Stimulated activated CD8-positive, alpha-beta memory T cell treated with anti-CD3 and anti-CD28 coated beads, Interleukin-15, amount 100 ng/mL, for 1 hour (primary cell): ENCODE data around the gene NKX1-2.

Experiments
- DNase-seq: peaks from one replicate; pipeline ENCODE4 v3.0.0-alpha.2; 2020; ENCODE audit warnings: low read depth

The NKX1-2 gene

GRCh38 chr10:124415210-124415609 is 34.6 kb downstream of the NKX1-2 start:
- DNase-seq: no peak

DNA sequence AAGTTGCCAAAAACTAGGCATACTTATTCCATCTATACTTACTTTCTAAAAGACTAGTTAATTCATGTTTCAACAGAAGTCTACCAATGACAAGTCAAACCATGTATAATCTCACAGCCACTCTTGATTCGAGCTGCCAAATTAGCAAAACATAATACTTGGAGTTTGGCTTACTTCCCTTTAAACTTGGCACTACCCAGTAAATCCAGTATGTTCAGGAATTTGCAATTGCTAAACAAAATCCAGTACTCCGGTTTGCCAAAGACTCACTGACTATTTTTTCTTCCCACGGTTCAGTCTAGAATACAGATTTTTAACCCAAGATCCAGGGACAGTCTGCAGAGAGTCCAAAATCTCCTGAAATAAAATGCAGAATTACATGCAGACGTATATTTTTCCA is 35.8 kb downstream of the NKX1-2 start:
- DNase-seq: no peak

DNA sequence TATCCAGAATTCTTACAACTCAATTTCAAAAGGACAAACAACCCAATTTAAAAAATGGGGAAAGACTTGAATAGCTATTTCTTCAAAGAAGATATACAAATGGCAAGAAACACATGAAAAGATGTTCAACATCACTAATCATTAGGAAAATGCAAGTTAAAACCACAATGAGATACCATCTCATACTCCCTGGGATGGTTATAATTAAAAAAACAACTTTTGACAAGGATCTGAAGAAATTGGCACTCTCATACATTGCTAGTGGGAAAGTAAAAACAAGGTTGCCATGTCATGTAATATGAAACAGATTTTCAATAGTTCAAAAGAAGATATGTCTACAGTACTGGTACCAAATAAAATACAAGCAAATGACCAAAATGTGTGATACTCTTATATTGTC is 40.1 kb downstream of the NKX1-2 start:
- DNase-seq: no peak

GRCh38 chr10:124408357-124408756 is 41.5 kb downstream of the NKX1-2 start:
- no peak for DNase-seq

GRCh38 chr10:124407456-124407855 is 42.4 kb downstream of the NKX1-2 start:
- DNase-seq: no peak

DNA sequence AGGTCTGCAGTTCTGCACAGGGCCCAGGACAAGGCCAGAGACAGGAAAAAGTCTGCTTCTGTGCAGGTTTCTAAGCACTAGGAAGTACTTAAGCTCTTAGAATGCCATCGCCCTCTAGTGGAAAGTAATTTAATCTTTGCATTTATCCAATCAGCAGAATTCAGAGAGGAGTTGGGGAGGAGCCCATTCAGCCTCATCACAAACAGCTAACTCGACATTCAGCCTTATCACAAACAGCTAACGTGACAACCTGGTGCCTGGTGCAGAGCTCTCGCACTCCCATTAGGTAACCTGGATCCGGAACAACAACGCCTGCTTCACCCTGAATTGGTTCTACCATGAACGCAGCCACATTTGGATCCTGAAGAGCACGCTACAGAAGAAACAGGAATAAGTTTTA is 46.3 kb downstream of the NKX1-2 start:
- DNase-seq: no peak

GRCh38 chr10:124402273-124402672 is 47.6 kb downstream of the NKX1-2 start:
- no peak for DNase-seq

GRCh38 chr10:124401633-124402032 is 48.2 kb downstream of the NKX1-2 start:
- DNase-seq: no peak
